Thyroid gland (tissue), 4 donors: Measurements from ENCODE around the gene PLEKHA6. TPM values are rescaled to one million over a fixed set of nuclear protein-coding genes. Genes with fewer than 3 reads are reported as not detected.

Source experiments
- DNase-seq, 2 donors: peaks; one replicate each; pipeline ENCODE4 v3.0.0-alpha.2; 2019
- H3K27ac ChIP-seq, 3 donors: fragments of 200-600 bp; sonication (generic); 1 replicate in 2 of 3; 2 replicates in 1 of 3; pipeline ENCODE4 v1.5.1; 2016 to 2019; ENCODE audit warnings: mild to moderate bottlenecking in 1 of 3, moderate library complexity in 1 of 3
- H3K27me3 ChIP-seq: fragments of 200-600 bp; sonication (generic); one replicate; pipeline ENCODE4 v1.5.1; 2019
- H3K36me3 ChIP-seq, 2 donors: fragments of 200-600 bp; sonication (generic); one replicate each; pipeline ENCODE4 v1.5.1; 2016 to 2019
- H3K4me1 ChIP-seq, 2 donors: fragments of 200-600 bp; sonication (generic); one replicate each; pipeline ENCODE4 v1.5.1; 2017 to 2019
- H3K4me3 ChIP-seq, 3 donors: fragments of 200-600 bp; sonication (generic); replicated peaks in 1 of 3; 1 replicate in 2 of 3; 2 replicates in 1 of 3; pipeline ENCODE4 v1.5.1; 2016; ENCODE audit warnings: mild to moderate bottlenecking in 1 of 3
- H3K9me3 ChIP-seq: fragments of 200-600 bp; sonication (generic); one replicate; pipeline ENCODE4 v1.5.1; 2017
- CTCF ChIP-seq, 6 experiments: fragments of 200-600 bp in 3 of 6; fragments of 450-650 bp in 3 of 6; sonication (generic) in 3 of 6; IDR thresholded peaks; one replicate each; pipeline ENCODE4 v1.5.1; 2016 to 2019; ENCODE audit warnings: antibody characterized with exemption in 6 of 6, mild to moderate bottlenecking in 2 of 6, inconsistent platforms in 1 of 6, moderate library complexity in 1 of 6
- POLR2A ChIP-seq, 2 donors: fragments of 450-650 bp; IDR thresholded peaks; one replicate each; pipeline ENCODE4 v1.6.1; 2017; ENCODE audit warnings: antibody characterized with exemption in 2 of 2, mild to moderate bottlenecking in 2 of 2, moderate library complexity in 1 of 2
- WGBS, 2 donors: methylation state at CpG; one replicate each; pipeline ENCODE4 v1.1.5; 2017; 5-methylcytosine and 5-hydroxymethylcytosine counted together
- intact Hi-C: fragments of 100-400 bp; cut with DNase I; formaldehyde crosslinking; loops from one replicate; pipeline ENCODE4 v1.15.1; 2023
- total RNA-seq, 4 donors: library from RNA; depleted of rRNA; stranded (reverse); fragments of >200 nt; gene quantifications; one replicate each; pipeline ENCODE4 v1.2.3, GENCODE V29; 2016

PLEKHA6 gene
- total RNA-seq, 4 donors from 2014 or later: 2.9 to 8.9 (median 4.0) TPM

- intact Hi-C loops: no loop called here
- Histone ChIP-seq H3K9me3 (no peaks in the 10 kb centered on the region), H3K27me3 (no peaks in the 10 kb centered on the region), H3K4me3 (no peak overlapping the region), H3K27ac (no peak overlapping the region), H3K36me3 (no peaks in the 10 kb centered on the region), H3K4me1 (no peaks in the 10 kb centered on the region)
- TF ChIP-seq CTCF (IDR thresholded peaks at IDR 0.05) (no peak), POLR2A (IDR thresholded peaks at IDR 0.05) (no peak)
- DNase-seq: no peak
- WGBS, 2 donors: 96 to 99% methylated on average over 10 to 13 of the region's 13 CpGs
Observed at GRCh38 chr1:204228896-204229295, 130.8 kb downstream of the PLEKHA6 start.

GRCh38 chr1:204227996-204228785, 131.5 kb downstream of the PLEKHA6 start:
- no peaks in the 10 kb centered on the region for H3K36me3 ChIP-seq
- 87 to 90% methylated on average over 19 to 20 of the region's 20 CpGs for WGBS, 2 donors
- H3K27ac ChIP-seq: no peak overlapping the region
- no peak for TF ChIP-seq POLR2A (IDR thresholded peaks at IDR 0.05)
- TF ChIP-seq CTCF (IDR thresholded peaks at IDR 0.05): no peak
- H3K9me3 ChIP-seq: no peaks in the 10 kb centered on the region
- no peak for DNase-seq
- no peak overlapping the region for H3K4me3 ChIP-seq
- intact Hi-C loops: no loop called here
- no peaks in the 10 kb centered on the region for H3K4me1 ChIP-seq
- H3K27me3 ChIP-seq: no peaks in the 10 kb centered on the region

- TF ChIP-seq POLR2A (IDR thresholded peaks at IDR 0.05) (no peak), CTCF (IDR thresholded peaks at IDR 0.05) (no peak)
- 96 to 97% methylated on average over 2 of the region's 2 CpGs for WGBS, 2 donors
- no peak for DNase-seq
- Histone ChIP-seq H3K36me3 (no peaks in the 10 kb centered on the region), H3K27ac (no peak overlapping the region), H3K4me3 (no peak overlapping the region), H3K27me3 (no peaks in the 10 kb centered on the region), H3K9me3 (no peaks in the 10 kb centered on the region), H3K4me1 (no peaks in the 10 kb centered on the region)
- intact Hi-C loops: no loop called here
Observed at GRCh38 chr1:204227351-204227750, 132.4 kb downstream of the PLEKHA6 start.

GRCh38 chr1:204225841-204226735, 133.6 kb downstream of the PLEKHA6 start:
- no peak for TF ChIP-seq CTCF (IDR thresholded peaks at IDR 0.05)
- no peak for TF ChIP-seq POLR2A (IDR thresholded peaks at IDR 0.05)
- Histone ChIP-seq H3K27ac (no peak overlapping the region), H3K9me3 (no peaks in the 10 kb centered on the region), H3K36me3 (no peaks in the 10 kb centered on the region), H3K27me3 (no peaks in the 10 kb centered on the region), H3K4me1 (no peaks in the 10 kb centered on the region), H3K4me3 (no peak overlapping the region)
- peak in 1 of 2 donors; percentile 13 for DNase-seq
- intact Hi-C loops: no loop called here
- WGBS, 2 donors: 70 to 76% methylated on average over 16 of the region's 16 CpGs

- Histone ChIP-seq H3K27ac (no peak overlapping the region), H3K27me3 (no peaks in the 10 kb centered on the region), H3K4me1 (no peaks in the 10 kb centered on the region), H3K9me3 (no peaks in the 10 kb centered on the region), H3K36me3 (no peaks in the 10 kb centered on the region), H3K4me3 (no peak overlapping the region)
- DNase-seq: no peak
- WGBS, 2 donors: 86 to 90% methylated on average over 8 of the region's 8 CpGs
- TF ChIP-seq POLR2A (IDR thresholded peaks at IDR 0.05): no peak
- TF ChIP-seq CTCF (IDR thresholded peaks at IDR 0.05): no peak
- intact Hi-C loops: no loop called here
Observed at GRCh38 chr1:204224655-204225054, 135.1 kb downstream of the PLEKHA6 start.
